ENCODE results near the gene KAZN.

Gene KAZN

GRCh38 chr1:14742181-14742980 lies 143.9 kb downstream of the KAZN start:
- DNase-seq (ENCODE audit: low read depth) = peak; percentile 93

- DNase-seq (ENCODE audit: low read depth) = no peak
Observed at GRCh38 chr1:14743368-14743767, 144.9 kb downstream of the KAZN start.

- no peak for DNase-seq (ENCODE audit: low read depth)
Observed at GRCh38 chr1:14745001-14745720, 146.7 kb downstream of the KAZN start.

- DNase-seq (ENCODE audit: low read depth) = peak; percentile 43
Observed at GRCh38 chr1:14745789-14746188, 147.3 kb downstream of the KAZN start.

- no peak for DNase-seq (ENCODE audit: low read depth)
Observed at GRCh38 chr1:14746393-14746792, 147.9 kb downstream of the KAZN start.

- DNase-seq (ENCODE audit: low read depth) = no peak
Observed at GRCh38 chr1:14748151-14748550, 149.7 kb downstream of the KAZN start.

- DNase-seq (ENCODE audit: low read depth) = no peak
Observed at GRCh38 chr1:14748977-14749376, 150.5 kb downstream of the KAZN start.

GRCh38 chr1:14750490-14750889 lies 152.0 kb downstream of the KAZN start:
- no peak for DNase-seq (ENCODE audit: low read depth)

GRCh38 chr1:14755518-14756252 lies 157.2 kb downstream of the KAZN start:
- DNase-seq (ENCODE audit: low read depth) = no peak

- no peak for DNase-seq (ENCODE audit: low read depth)
Observed at GRCh38 chr1:14756589-14757285, 158.3 kb downstream of the KAZN start.

- DNase-seq (ENCODE audit: low read depth) = no peak
Observed at GRCh38 chr1:14757286-14757625, 158.8 kb downstream of the KAZN start.

GRCh38 chr1:14759042-14759818 lies 160.7 kb downstream of the KAZN start:
- DNase-seq (ENCODE audit: low read depth) = no peak

GRCh38 chr1:14759843-14760242 lies 161.4 kb downstream of the KAZN start:
- DNase-seq (ENCODE audit: low read depth) = no peak

- DNase-seq (ENCODE audit: low read depth) = no peak
Observed at GRCh38 chr1:14760780-14761179, 162.3 kb downstream of the KAZN start.

GRCh38 chr1:14761291-14762153 lies 163.0 kb downstream of the KAZN start:
- no peak for DNase-seq (ENCODE audit: low read depth)

- DNase-seq (ENCODE audit: low read depth) = no peak
Observed at GRCh38 chr1:14763977-14764376, 165.5 kb downstream of the KAZN start.

GRCh38 chr1:14765773-14766172 lies 167.3 kb downstream of the KAZN start:
- DNase-seq (ENCODE audit: low read depth) = no peak

GRCh38 chr1:14767075-14767474 lies 168.6 kb downstream of the KAZN start:
- no peak for DNase-seq (ENCODE audit: low read depth)

GRCh38 chr1:14768582-14769304 lies 170.3 kb downstream of the KAZN start:
- DNase-seq (ENCODE audit: low read depth) = no peak

All from fibroblast of gingiva (primary cell).